H1 (cell line): ENCODE results near the gene SHH.

Source experiments
- EP300 ChIP-seq, 2 experiments: IDR thresholded peaks; 1 replicate in 1 of 2; 2 replicates in 1 of 2; pipeline ENCODE4 v1.6.1; 2011 to 2012; ENCODE audit warnings: low read depth in 2 of 2, low read length in 2 of 2, mild to moderate bottlenecking in 2 of 2, borderline replicate concordance in 1 of 2, inconsistent platforms in 1 of 2, moderate library complexity in 1 of 2
- EZH2 ChIP-seq: fragments of 200-600 bp; sonication (generic); IDR thresholded peaks from 2 replicates; pipeline ENCODE4 v1.7.1; 2012; ENCODE audit warnings: low read depth, mild to moderate bottlenecking, moderate library complexity, low read length, inconsistent platforms; ENCODE audit not compliant: severe bottlenecking
- POLR2A ChIP-seq, 2 experiments: IDR thresholded peaks; 1 replicate in 1 of 2; 2 replicates in 1 of 2; pipeline ENCODE4 v1.6.1; 2011; ENCODE audit warnings: low read depth in 2 of 2, low read length in 2 of 2, mild to moderate bottlenecking in 2 of 2; ENCODE audit errors: control extremely low read depth in 1 of 2
- RAD21 ChIP-seq, 2 experiments: IDR thresholded peaks in 1 of 2; conservative IDR thresholded peaks in 1 of 2; 2 replicates each; pipeline ENCODE4 v1.6.1; 2011; ENCODE audit warnings: low read depth in 2 of 2, low read length in 2 of 2, improper control_type of control experiment in 1 of 2, inconsistent platforms in 1 of 2, mild to moderate bottlenecking in 1 of 2, moderate library complexity in 1 of 2
- YY1 ChIP-seq: IDR thresholded peaks from 2 replicates; pipeline ENCODE4 v1.6.1; 2011; ENCODE audit warnings: low read depth, mild to moderate bottlenecking, low read length
- TF ChIP-seq, protein P1 (sequence below), 3 experiments: IDR thresholded peaks; 1 replicate in 2 of 3; 2 replicates in 1 of 3; pipeline versions ENCODE4 v1.5.1 to v1.6.1; 2011; ENCODE audit warnings: low read length in 3 of 3, mild to moderate bottlenecking in 3 of 3, inconsistent platforms in 2 of 3, low read depth in 1 of 3, moderate library complexity in 1 of 3; ENCODE audit not compliant: insufficient read depth in 1 of 3; ENCODE audit errors: control extremely low read depth in 1 of 3

GRCh38 chr7:155765458-155765857 lies 46.8 kb downstream of the SHH start:
- TF ChIP-seq, protein P1, sequence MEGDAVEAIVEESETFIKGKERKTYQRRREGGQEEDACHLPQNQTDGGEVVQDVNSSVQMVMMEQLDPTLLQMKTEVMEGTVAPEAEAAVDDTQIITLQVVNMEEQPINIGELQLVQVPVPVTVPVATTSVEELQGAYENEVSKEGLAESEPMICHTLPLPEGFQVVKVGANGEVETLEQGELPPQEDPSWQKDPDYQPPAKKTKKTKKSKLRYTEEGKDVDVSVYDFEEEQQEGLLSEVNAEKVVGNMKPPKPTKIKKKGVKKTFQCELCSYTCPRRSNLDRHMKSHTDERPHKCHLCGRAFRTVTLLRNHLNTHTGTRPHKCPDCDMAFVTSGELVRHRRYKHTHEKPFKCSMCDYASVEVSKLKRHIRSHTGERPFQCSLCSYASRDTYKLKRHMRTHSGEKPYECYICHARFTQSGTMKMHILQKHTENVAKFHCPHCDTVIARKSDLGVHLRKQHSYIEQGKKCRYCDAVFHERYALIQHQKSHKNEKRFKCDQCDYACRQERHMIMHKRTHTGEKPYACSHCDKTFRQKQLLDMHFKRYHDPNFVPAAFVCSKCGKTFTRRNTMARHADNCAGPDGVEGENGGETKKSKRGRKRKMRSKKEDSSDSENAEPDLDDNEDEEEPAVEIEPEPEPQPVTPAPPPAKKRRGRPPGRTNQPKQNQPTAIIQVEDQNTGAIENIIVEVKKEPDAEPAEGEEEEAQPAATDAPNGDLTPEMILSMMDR (IDR thresholded peaks at IDR 0.05; ENCODE audit: control extremely low read depth in 1 of 3, insufficient read depth in 1 of 3, low read depth in 1 of 3, low read length in 3 of 3), result no peak
- TF ChIP-seq EP300 (IDR thresholded peaks at IDR 0.05; ENCODE audit: borderline replicate concordance in 1 of 2, low read depth in 2 of 2, low read length in 2 of 2) (no peak), YY1 (no peak), EZH2 (no peak), POLR2A (IDR thresholded peaks at IDR 0.05; ENCODE audit: control extremely low read depth in 1 of 2, low read depth in 2 of 2, low read length in 2 of 2) (no peak), RAD21 (IDR thresholded peaks at IDR 0.05 in 1 of 2, conservative IDR thresholded peaks at IDR 0.05 in 1 of 2; ENCODE audit: low read depth in 2 of 2, low read length in 2 of 2) (no peak)
